HEK293 (cell line): ENCODE results near the gene TTYH1.

Experiments used
- CTCF ChIA-PET: fragments of 350-600 bp; formaldehyde crosslinking; extraction: SDS; loops from one replicate; lab custom pipeline; 2021; ENCODE audit warnings: antibody characterized with exemption; lab: Yijun Ruan, JAX
- POLR2A ChIA-PET: fragments of 300-600 bp; formaldehyde crosslinking; extraction: SDS; loops from one replicate; lab custom pipeline; 2020; ENCODE audit warnings: antibody characterized with exemption, inconsistent platforms; lab: Yijun Ruan, JAX
- H3K27ac ChIP-seq: fragments of 200-500 bp; sonication (Bioruptor generic); 2 replicates; pipeline ENCODE4 v1.5.1; 2014; ENCODE audit warnings: low read depth, low read length, control low read depth, inconsistent platforms; ENCODE audit errors: extremely low read depth
- H3K36me3 ChIP-seq, 2 experiments: fragments of 200-500 bp in 1 of 2; sonication (Bioruptor generic) in 1 of 2; 1 replicate in 1 of 2; 2 replicates in 1 of 2; pipeline ENCODE4 v1.5.1; 2014 to 2017; ENCODE audit warnings: inconsistent platforms in 2 of 2, low read length in 2 of 2; ENCODE audit not compliant: control insufficient read depth in 2 of 2, insufficient read depth in 1 of 2
- H3K4me1 ChIP-seq: fragments of 200-500 bp; sonication (Bioruptor generic); 2 replicates; pipeline ENCODE4 v1.5.1; 2014; ENCODE audit warnings: mild to moderate bottlenecking, low read length, inconsistent platforms; ENCODE audit not compliant: control insufficient read depth, insufficient read depth
- H3K4me3 ChIP-seq: 2 replicates; pipeline ENCODE4 v1.5.1; 2011; ENCODE audit warnings: low read depth, mild to moderate bottlenecking, control low read depth, low read length, moderate library complexity
- H3K9me3 ChIP-seq: fragments of 200-500 bp; sonication (Bioruptor generic); 2 replicates; pipeline ENCODE4 v1.5.1; 2014; ENCODE audit warnings: low read depth, low read length, inconsistent platforms; ENCODE audit not compliant: control insufficient read depth, insufficient read depth
- CTCF ChIP-seq: fragments of 450-650 bp; formaldehyde crosslinking; IDR thresholded peaks from 2 replicates; pipeline ENCODE4 v1.5.1; 2016; ENCODE audit warnings: missing biosample characterization, missing genetic modification characterization
- EGR2 ChIP-seq: fragments of 450-650 bp; formaldehyde crosslinking; IDR thresholded peaks from 2 replicates; pipeline ENCODE4 v1.5.1; 2016; ENCODE audit warnings: low read depth, missing biosample characterization, missing genetic modification characterization
- FEZF1 ChIP-seq: fragments of 450-650 bp; formaldehyde crosslinking; IDR thresholded peaks from 2 replicates; pipeline ENCODE4 v1.5.1; 2016; ENCODE audit warnings: missing biosample characterization, missing genetic modification characterization
- GLIS2 ChIP-seq: fragments of 450-650 bp; formaldehyde crosslinking; IDR thresholded peaks from 2 replicates; pipeline ENCODE4 v1.5.1; 2016; ENCODE audit warnings: missing biosample characterization, missing genetic modification characterization
- KLF1 ChIP-seq: fragments of 450-650 bp; formaldehyde crosslinking; IDR thresholded peaks from 2 replicates; pipeline ENCODE4 v1.5.1; 2016; ENCODE audit warnings: missing biosample characterization, missing genetic modification characterization
- KLF16 ChIP-seq: fragments of 450-650 bp; formaldehyde crosslinking; IDR thresholded peaks from 2 replicates; pipeline ENCODE4 v1.5.1; 2017; ENCODE audit warnings: missing biosample characterization, missing genetic modification characterization
- KLF8 ChIP-seq: fragments of 450-650 bp; formaldehyde crosslinking; IDR thresholded peaks from 2 replicates; pipeline ENCODE4 v1.5.1; 2016; ENCODE audit warnings: missing biosample characterization, missing genetic modification characterization
- KLF9 ChIP-seq: fragments of 450-650 bp; formaldehyde crosslinking; IDR thresholded peaks from 2 replicates; pipeline ENCODE4 v1.5.1; 2016; ENCODE audit warnings: missing biosample characterization, missing genetic modification characterization, low read depth
- MZF1 ChIP-seq: fragments of 450-650 bp; formaldehyde crosslinking; IDR thresholded peaks from 2 replicates; pipeline ENCODE4 v1.5.1; 2017; ENCODE audit warnings: missing biosample characterization, missing genetic modification characterization, borderline replicate concordance
- PATZ1 ChIP-seq: fragments of 450-650 bp; formaldehyde crosslinking; IDR thresholded peaks from 2 replicates; pipeline ENCODE4 v1.5.1; 2016; ENCODE audit warnings: missing biosample characterization, missing genetic modification characterization
- PBX3 ChIP-seq: sonication (generic); formaldehyde crosslinking; IDR thresholded peaks from 2 replicates; pipeline ENCODE4 v1.8.1; 2022; ENCODE audit warnings: mild to moderate bottlenecking, moderate library complexity, missing genetic modification reagents
- SCRT2 ChIP-seq: fragments of 450-650 bp; formaldehyde crosslinking; IDR thresholded peaks from 2 replicates; pipeline ENCODE4 v1.5.1; 2016; ENCODE audit warnings: missing biosample characterization, missing genetic modification characterization
- SP2 ChIP-seq: fragments of 450-650 bp; formaldehyde crosslinking; IDR thresholded peaks from 2 replicates; pipeline ENCODE4 v1.5.1; 2016; ENCODE audit warnings: missing biosample characterization, missing genetic modification characterization
- SP3 ChIP-seq: fragments of 450-650 bp; formaldehyde crosslinking; IDR thresholded peaks from 2 replicates; pipeline ENCODE4 v1.5.1; 2016; ENCODE audit warnings: missing biosample characterization, missing genetic modification characterization
- ZBTB10 ChIP-seq: fragments of 450-650 bp; formaldehyde crosslinking; IDR thresholded peaks from 2 replicates; pipeline ENCODE4 v1.5.1; 2016; ENCODE audit warnings: missing biosample characterization, missing genetic modification characterization
- ZFHX2 ChIP-seq: fragments of 450-650 bp; formaldehyde crosslinking; conservative IDR thresholded peaks from 2 replicates; pipeline ENCODE4 v1.5.1; 2016; ENCODE audit warnings: missing biosample characterization, missing genetic modification characterization
- ZNF16 ChIP-seq: fragments of 450-650 bp; formaldehyde crosslinking; IDR thresholded peaks from 2 replicates; pipeline ENCODE4 v1.5.1; 2016; ENCODE audit warnings: low read depth, missing biosample characterization, missing genetic modification characterization
- ZNF2 ChIP-seq: fragments of 450-650 bp; formaldehyde crosslinking; IDR thresholded peaks from 2 replicates; pipeline ENCODE4 v1.5.1; 2016; ENCODE audit warnings: missing biosample characterization, missing genetic modification characterization
- ZNF266 ChIP-seq: fragments of 450-650 bp; formaldehyde crosslinking; IDR thresholded peaks from 2 replicates; pipeline ENCODE4 v1.5.1; 2016; ENCODE audit warnings: missing biosample characterization, missing genetic modification characterization, low read depth
- ZNF311 ChIP-seq: fragments of 450-650 bp; formaldehyde crosslinking; IDR thresholded peaks from 2 replicates; pipeline ENCODE4 v1.5.1; 2017; ENCODE audit warnings: missing biosample characterization, missing genetic modification characterization, borderline replicate concordance
- ZNF341 ChIP-seq: fragments of 450-650 bp; formaldehyde crosslinking; IDR thresholded peaks from 2 replicates; pipeline ENCODE4; 2016; ENCODE audit warnings: low read depth, missing biosample characterization, missing genetic modification characterization
- ZNF449 ChIP-seq: fragments of 450-650 bp; formaldehyde crosslinking; IDR thresholded peaks from 2 replicates; pipeline ENCODE4 v1.5.1; 2017; ENCODE audit warnings: missing biosample characterization, mild to moderate bottlenecking, missing genetic modification characterization, moderate library complexity
- ZNF654 ChIP-seq: fragments of 450-650 bp; formaldehyde crosslinking; IDR thresholded peaks from 2 replicates; pipeline ENCODE4 v1.5.1; 2016; ENCODE audit warnings: low read depth, missing biosample characterization, missing genetic modification characterization
- ZNF660 ChIP-seq: fragments of 450-650 bp; IDR thresholded peaks from 2 replicates; pipeline ENCODE4 v1.5.1; 2018; ENCODE audit warnings: missing biosample characterization, mild to moderate bottlenecking, missing genetic modification characterization

The TTYH1 gene

GRCh38 chr19:54430306-54431254, 15.3 kb downstream of the TTYH1 start:
- TF ChIP-seq PBX3 (CRISPR knock-in tag) (peak; percentile 48), KLF9 (tag by site-specific recombination) (peak; percentile 79), GLIS2 (peak; percentile 60; the same call in 1 of the 2 replicates), KLF1 (tag by site-specific recombination) (peak; percentile 77), SP3 (peak; percentile 90), ZNF2 (tag by site-specific recombination) (no peak), ZNF16 (tag by site-specific recombination) (no peak), SP2 (tag by site-specific recombination) (peak; percentile 72), ZNF654 (peak; percentile 58), EGR2 (peak; percentile 78), KLF8 (tag by site-specific recombination) (peak; percentile 76), FEZF1 (tag by site-specific recombination) (no peak), ZNF660 (tag by site-specific recombination) (0 out of 2 replicates have a peak, but pooled peaks have one; percentile 16), MZF1 (tag by site-specific recombination) (no peak), ZBTB10 (no peak), ZNF449 (no peak), ZFHX2 (tag by site-specific recombination) (peak; percentile 82), CTCF (peak; percentile 45; the same call in 1 of the 2 replicates), PATZ1 (tag by site-specific recombination) (peak; percentile 89), ZNF311 (no peak), KLF16 (tag by site-specific recombination) (peak; percentile 40; the same call in 1 of the 2 replicates), ZNF341 (tag by site-specific recombination) (peak; percentile 34; the same call in 1 of the 2 replicates), ZNF266 (tag by site-specific recombination) (no peak), SCRT2 (tag by site-specific recombination) (peak; percentile 53; the same call in 1 of the 2 replicates)
- TF ChIP-seq, all 188 proteins: peak for 16
- CTCF ChIA-PET, result interaction anchor here (0.9 to 1.4 kb wide), 9 partner anchors 8 to 164 kb away, joined by 3 to 10 read pairs (median 4); partner anchors contain the start of gene TTYH1
- H3K9me3 ChIP-seq, result no peaks in the 10 kb centered on the region
- peak overlapping the region; percentile 41 for H3K4me3 ChIP-seq
- peaks cover 10% of the 10 kb centered on the region for H3K4me1 ChIP-seq
- H3K36me3 ChIP-seq, result peaks cover 0 to 6% of the 10 kb centered on the region in 2 experiments; a peak in 1 of 3 replicates
- POLR2A ChIA-PET, result interaction anchor here (0.5 to 4.2 kb wide), 14 partner anchors 8 to 371 kb away, joined by 3 to 47 read pairs (median 4); partner anchors contain the start of genes CDC42EP5, LENG8, LENG9 and TTYH1
- H3K27ac ChIP-seq, result no peak overlapping the region
